Measurements from ENCODE around the gene PLA2G2C.

- TF ChIP-seq CTCF (conservative IDR thresholded peaks at IDR 0.05; ENCODE audit: low read depth, low read length) (no peak), EZH2 (IDR thresholded peaks at IDR 0.05; ENCODE audit: borderline replicate concordance, low read depth, low read length, poor library complexity, severe bottlenecking) (no peak)
Measured at GRCh38 chr1:20126806-20127440, 59.4 kb downstream of the PLA2G2C start.
